HG03108 (cell line): ENCODE measurements around the gene GLT1D1.

Experiments
- ATAC-seq: cut with Tn5 transposase; IDR thresholded peaks from one replicate; pipeline ENCODE4 v1.9.1; 2021; ENCODE audit warnings: moderate library complexity; ENCODE audit not compliant: unreplicated experiment

The GLT1D1 gene

GRCh38 chr12:128956755-128957154 lies 103.5 kb downstream of the GLT1D1 start:
- no peak for ATAC-seq

- no peak for ATAC-seq
Measured at GRCh38 chr12:128959901-128960300, 106.6 kb downstream of the GLT1D1 start.

GRCh38 chr12:128961308-128961902 lies 108.1 kb downstream of the GLT1D1 start:
- ATAC-seq: no peak

- no peak for ATAC-seq
Measured at GRCh38 chr12:128961957-128962356, 108.7 kb downstream of the GLT1D1 start.

GRCh38 chr12:128966203-128966810 lies 113.0 kb downstream of the GLT1D1 start:
- no peak for ATAC-seq

- ATAC-seq: no peak
Measured at GRCh38 chr12:128968668-128969067, 115.4 kb downstream of the GLT1D1 start.

GRCh38 chr12:128969480-128970055 lies 116.3 kb downstream of the GLT1D1 start:
- ATAC-seq: peak; percentile 81

GRCh38 chr12:128970110-128970509 lies 116.8 kb downstream of the GLT1D1 start:
- ATAC-seq: no peak

GRCh38 chr12:128970941-128971340 lies 117.7 kb downstream of the GLT1D1 start:
- no peak for ATAC-seq

- no peak for ATAC-seq
Measured at GRCh38 chr12:128971802-128972201, 118.5 kb downstream of the GLT1D1 start.

- ATAC-seq: no peak
Measured at GRCh38 chr12:128973883-128974681, 120.8 kb downstream of the GLT1D1 start.

GRCh38 chr12:128974881-128975280 lies 121.6 kb downstream of the GLT1D1 start:
- no peak for ATAC-seq

- no peak for ATAC-seq
Measured at GRCh38 chr12:128976120-128976738, 123.0 kb downstream of the GLT1D1 start.

GRCh38 chr12:128977441-128977840 lies 124.2 kb downstream of the GLT1D1 start:
- no peak for ATAC-seq

GRCh38 chr12:128978067-128978466 lies 124.8 kb downstream of the GLT1D1 start:
- ATAC-seq: no peak

- no peak for ATAC-seq
Measured at GRCh38 chr12:128980623-128981022, 127.3 kb downstream of the GLT1D1 start.

GRCh38 chr12:128981971-128982533 lies 128.8 kb downstream of the GLT1D1 start:
- no peak for ATAC-seq

GRCh38 chr12:128982933-128983332 lies 129.7 kb downstream of the GLT1D1 start:
- ATAC-seq: no peak

- ATAC-seq: no peak
Measured at GRCh38 chr12:128983371-128983770, 130.1 kb downstream of the GLT1D1 start.

- ATAC-seq: no peak
Measured at GRCh38 chr12:128986957-128987356, 133.7 kb downstream of the GLT1D1 start.

- no peak for ATAC-seq
Measured at GRCh38 chr12:128989287-128989686, 136.0 kb downstream of the GLT1D1 start.
